Gastrocnemius medialis (tissue), 4 donors: ENCODE data around the gene MORN3. TPM values are rescaled to one million over a fixed set of nuclear protein-coding genes. Genes with fewer than 3 reads are reported as not detected.

ENCODE experiments used
- ATAC-seq, 2 donors: fragments of 150-250 bp; one replicate each; pipeline ENCODE4 v1.9.1; 2016
- DNase-seq, 2 donors: peaks; one replicate each; pipeline ENCODE4 v3.0.0-alpha.2; 2019
- H3K27ac ChIP-seq, 4 donors: fragments of 200-600 bp; sonication (generic); 1 replicate in 1 of 4; 2 replicates in 3 of 4; pipeline ENCODE4 v1.5.1; 2016 to 2018; ENCODE audit warnings: mild to moderate bottlenecking in 2 of 4, moderate library complexity in 1 of 4
- H3K27me3 ChIP-seq, 3 donors: fragments of 200-600 bp; sonication (generic) in 2 of 3; 1 replicate in 1 of 3; 2 replicates in 2 of 3; pipeline versions ENCODE4 v1.5.1 to v1.6.0; 2016 to 2019; ENCODE audit warnings: mild to moderate bottlenecking in 1 of 3, moderate library complexity in 1 of 3
- H3K36me3 ChIP-seq, 2 donors: fragments of 200-600 bp; sonication (generic) in 1 of 2; one replicate each; pipeline ENCODE4 v1.5.1; 2017 to 2018
- H3K4me1 ChIP-seq, 2 donors: fragments of 200-600 bp; sonication (generic) in 1 of 2; one replicate each; pipeline ENCODE4 v1.5.1; 2016 to 2017; ENCODE audit warnings: mild to moderate bottlenecking in 2 of 2
- H3K4me3 ChIP-seq, 4 donors: fragments of 200-600 bp; sonication (generic) in 3 of 4; 1 replicate in 1 of 4; 2 replicates in 3 of 4; pipeline ENCODE4 v1.5.1; 2016 to 2019; ENCODE audit warnings: mild to moderate bottlenecking in 2 of 4
- H3K9me3 ChIP-seq, 3 donors: fragments of 200-600 bp; sonication (generic) in 2 of 3; 1 replicate in 1 of 3; 2 replicates in 2 of 3; pipeline ENCODE4 v1.5.1; 2016 to 2019
- POLR2A ChIP-seq, 2 donors: fragments of 450-650 bp; IDR thresholded peaks; one replicate each; pipeline ENCODE4 v1.6.1; 2017; ENCODE audit warnings: antibody characterized with exemption in 2 of 2, mild to moderate bottlenecking in 2 of 2, moderate library complexity in 2 of 2
- in situ Hi-C, 4 donors: fragments of 200-750 bp; cut with MboI; loops; one replicate each; pipeline versions ENCODE4 v1.15.0 to v1.8.0; 2017; ENCODE audit warnings: low sequenced_read_pairs in 4 of 4
- intact Hi-C: fragments of 100-400 bp; cut with DNase I; formaldehyde crosslinking; loops from one replicate; pipeline ENCODE4 v1.15.1; 2023; ENCODE audit warnings: low total_unique reads
- total RNA-seq, 4 donors: library from RNA; depleted of rRNA; stranded (reverse); fragments of >200 nt; gene quantifications; one replicate each; pipeline versions ENCODE4 v1.1.0 to v1.2.3, GENCODE V29; 2016
- TF ChIP-seq, protein P1 (sequence below), 5 experiments: fragments of 450-650 bp in 3 of 5; fragments of 200-600 bp in 2 of 5; sonication (generic) in 2 of 5; IDR thresholded peaks in 4 of 5; conservative IDR thresholded peaks in 1 of 5; 1 replicate in 4 of 5; 2 replicates in 1 of 5; pipeline ENCODE4 v1.5.1; 2016 to 2019; ENCODE audit warnings: antibody characterized with exemption in 5 of 5, mild to moderate bottlenecking in 3 of 5, moderate library complexity in 3 of 5

The MORN3 gene
- total RNA-seq, 4 donors from 2014 or later: not detected

DNA sequence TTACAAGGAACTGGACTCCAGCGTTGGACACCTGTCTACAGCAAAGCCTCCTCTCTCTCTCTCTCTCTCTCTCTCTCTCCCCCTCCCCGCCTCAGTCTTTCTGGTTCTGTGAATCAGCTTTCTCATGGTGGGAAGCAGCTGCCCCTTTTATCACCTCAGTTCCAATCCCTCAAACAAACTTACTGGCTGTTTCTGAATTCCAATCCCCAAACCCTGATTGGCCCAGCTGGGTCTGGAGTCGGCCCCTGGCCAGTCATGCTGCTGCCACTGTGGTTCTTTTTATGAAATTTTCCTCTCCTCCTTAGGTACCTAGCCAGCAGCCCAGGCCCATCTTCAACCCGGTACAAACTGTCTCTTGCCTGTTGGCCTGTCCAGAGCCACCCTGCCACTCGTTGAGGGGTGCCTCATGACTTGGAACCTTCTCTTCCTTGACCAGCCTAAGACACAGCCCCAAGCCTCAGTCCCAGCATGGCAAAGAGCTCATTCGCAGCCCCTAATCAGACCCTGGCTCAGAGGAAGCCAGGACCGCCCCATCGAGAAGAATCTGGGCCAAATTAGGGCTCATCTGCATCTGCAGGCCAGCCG is 9.4 kb upstream of the MORN3 start:
- ATAC-seq: no peak
- Histone ChIP-seq H3K27me3 (no peaks in the 10 kb centered on the region), H3K4me1 (no peaks in the 10 kb centered on the region), H3K36me3 (no peaks in the 10 kb centered on the region), H3K4me3 (no peak overlapping the region), H3K9me3 (no peaks in the 10 kb centered on the region), H3K27ac (no peak overlapping the region)
- in situ Hi-C loops: loop anchor here in 3 of 4 donors (5.0 to 10.0 kb wide), 3 partner anchors 114 to 184 kb away; no protein-coding TSS in a partner anchor
- no peak for DNase-seq
- intact Hi-C loops: no loop called here
- TF ChIP-seq POLR2A (IDR thresholded peaks at IDR 0.05): no peak
- TF ChIP-seq, protein P1, sequence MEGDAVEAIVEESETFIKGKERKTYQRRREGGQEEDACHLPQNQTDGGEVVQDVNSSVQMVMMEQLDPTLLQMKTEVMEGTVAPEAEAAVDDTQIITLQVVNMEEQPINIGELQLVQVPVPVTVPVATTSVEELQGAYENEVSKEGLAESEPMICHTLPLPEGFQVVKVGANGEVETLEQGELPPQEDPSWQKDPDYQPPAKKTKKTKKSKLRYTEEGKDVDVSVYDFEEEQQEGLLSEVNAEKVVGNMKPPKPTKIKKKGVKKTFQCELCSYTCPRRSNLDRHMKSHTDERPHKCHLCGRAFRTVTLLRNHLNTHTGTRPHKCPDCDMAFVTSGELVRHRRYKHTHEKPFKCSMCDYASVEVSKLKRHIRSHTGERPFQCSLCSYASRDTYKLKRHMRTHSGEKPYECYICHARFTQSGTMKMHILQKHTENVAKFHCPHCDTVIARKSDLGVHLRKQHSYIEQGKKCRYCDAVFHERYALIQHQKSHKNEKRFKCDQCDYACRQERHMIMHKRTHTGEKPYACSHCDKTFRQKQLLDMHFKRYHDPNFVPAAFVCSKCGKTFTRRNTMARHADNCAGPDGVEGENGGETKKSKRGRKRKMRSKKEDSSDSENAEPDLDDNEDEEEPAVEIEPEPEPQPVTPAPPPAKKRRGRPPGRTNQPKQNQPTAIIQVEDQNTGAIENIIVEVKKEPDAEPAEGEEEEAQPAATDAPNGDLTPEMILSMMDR (IDR thresholded peaks at IDR 0.05 in 4 of 5, conservative IDR thresholded peaks at IDR 0.05 in 1 of 5): no peak

DNA sequence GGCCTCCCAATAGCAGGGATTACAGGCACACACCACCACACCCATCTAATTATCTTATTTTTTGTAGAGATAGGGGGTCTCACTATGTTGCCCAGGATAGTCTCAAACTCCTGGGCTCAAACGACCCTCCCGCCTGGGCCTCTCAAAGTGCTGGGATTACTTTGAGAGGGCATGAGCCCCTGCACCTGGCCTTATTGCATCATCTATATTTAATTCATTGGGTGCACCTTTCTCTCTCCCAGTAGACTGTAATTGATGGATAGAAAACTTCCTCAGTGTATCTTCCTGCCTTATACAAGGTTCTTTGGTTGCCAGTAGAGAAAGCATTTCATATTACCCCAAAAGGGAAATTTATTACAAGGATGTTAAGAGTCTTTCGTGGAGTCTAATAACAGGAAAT is 8.9 kb upstream of the MORN3 start:
- in situ Hi-C loops (loop anchor here in 3 of 4 donors (5.0 to 10.0 kb wide), 3 partner anchors 114 to 184 kb away; no protein-coding TSS in a partner anchor), intact Hi-C loops (no loop called here)
- DNase-seq (no peak), ATAC-seq (no peak)
- Histone ChIP-seq H3K27ac (no peak overlapping the region), H3K27me3 (no peaks in the 10 kb centered on the region), H3K4me1 (no peaks in the 10 kb centered on the region), H3K4me3 (no peak overlapping the region), H3K36me3 (no peaks in the 10 kb centered on the region), H3K9me3 (no peaks in the 10 kb centered on the region)
- TF ChIP-seq POLR2A (IDR thresholded peaks at IDR 0.05): no peak
- TF ChIP-seq, protein P1 (IDR thresholded peaks at IDR 0.05 in 4 of 5, conservative IDR thresholded peaks at IDR 0.05 in 1 of 5): no peak

DNA sequence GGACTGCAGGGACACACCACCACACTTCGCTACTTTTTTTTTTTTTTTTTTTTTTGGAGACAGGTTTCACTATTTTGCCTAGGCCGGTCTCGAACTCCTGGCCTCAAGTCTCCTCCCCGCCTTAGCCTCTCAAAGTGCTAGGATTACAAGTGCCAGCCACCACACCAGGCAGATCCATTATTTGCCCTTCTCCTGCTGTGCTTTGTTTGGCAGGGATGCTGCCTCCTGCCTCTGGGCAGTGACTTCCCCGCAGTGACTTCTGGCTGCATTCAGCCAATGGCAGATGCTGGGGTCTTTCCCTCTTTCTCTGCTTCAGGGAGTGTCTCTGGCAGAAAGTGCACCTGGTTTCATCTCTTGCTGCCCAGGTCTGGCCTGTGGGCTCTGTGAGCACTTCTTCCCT is 6.7 kb upstream of the MORN3 start:
- Histone ChIP-seq H3K27me3 (peaks cover 0 to 3% (median 0%) of the 10 kb centered on the region in 3 donors), H3K9me3 (no peaks in the 10 kb centered on the region), H3K36me3 (no peaks in the 10 kb centered on the region), H3K4me1 (peaks cover 0 to 6% of the 10 kb centered on the region in 2 donors), H3K4me3 (no peak overlapping the region), H3K27ac (no peak overlapping the region)
- no peak for TF ChIP-seq POLR2A (IDR thresholded peaks at IDR 0.05)
- TF ChIP-seq, protein P1 (IDR thresholded peaks at IDR 0.05 in 4 of 5, conservative IDR thresholded peaks at IDR 0.05 in 1 of 5): no peak
- in situ Hi-C loops (loop anchor here in 3 of 4 donors (5.0 to 10.0 kb wide), 3 partner anchors 111 to 181 kb away; no protein-coding TSS in a partner anchor), intact Hi-C loops (no loop called here)
- DNase-seq (no peak), ATAC-seq (no peak)

DNA sequence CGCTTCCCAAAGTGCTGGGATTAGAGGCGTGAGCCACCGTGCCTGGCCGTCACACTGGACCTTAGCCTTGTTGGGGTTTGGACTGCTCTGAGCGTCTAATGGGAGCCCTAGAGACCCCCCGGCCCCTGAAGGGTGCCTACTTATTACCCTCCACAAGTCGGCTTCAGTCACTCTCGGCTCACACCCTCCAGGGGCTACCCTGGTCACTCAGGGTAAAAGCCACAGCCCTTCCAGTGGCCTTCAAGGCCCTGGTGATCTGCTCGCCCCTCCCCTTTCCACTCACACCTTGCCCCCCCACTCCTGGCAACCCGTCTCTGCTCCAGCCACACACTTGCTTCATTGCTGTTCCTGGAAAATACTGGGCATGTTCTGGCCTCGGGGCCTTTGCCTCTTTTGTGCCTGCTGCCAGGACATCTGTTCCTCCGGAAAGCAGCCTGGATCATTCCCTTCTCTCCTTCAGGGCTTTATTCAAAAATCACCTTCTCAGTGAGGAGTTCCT is 3.6 kb upstream of the MORN3 start:
- intact Hi-C loops (no loop called here), in situ Hi-C loops (loop anchor here in 2 of 4 donors (5.0 to 10.0 kb wide), 3 partner anchors 108 to 178 kb away; no protein-coding TSS in a partner anchor)
- Histone ChIP-seq H3K9me3 (no peaks in the 10 kb centered on the region), H3K36me3 (no peaks in the 10 kb centered on the region), H3K4me1 (peaks cover 0 to 6% of the 10 kb centered on the region in 2 donors), H3K4me3 (peak overlapping the region in 3 of 4 donors; percentile 42 to 56 (median 46)), H3K27me3 (peaks cover 0 to 7% (median 0%) of the 10 kb centered on the region in 3 donors), H3K27ac (peak overlapping the region in 1 of 4 donors; percentile 25)
- TF ChIP-seq POLR2A (IDR thresholded peaks at IDR 0.05): no peak
- TF ChIP-seq, protein P1 (IDR thresholded peaks at IDR 0.05 in 4 of 5, conservative IDR thresholded peaks at IDR 0.05 in 1 of 5): no peak
- ATAC-seq: peak; percentile 12 to 27
- peak in 1 of 2 donors; percentile 23 for DNase-seq
